K562 (cell line): ENCODE measurements around the gene ADCY1. TPM values are rescaled to one million over a fixed set of nuclear protein-coding genes. Genes with fewer than 3 reads are reported as not detected.

Experiments
- ATAC-seq: fragments of 200-7000 bp; cut with Tn5 transposase; 3 replicates; pipeline ENCODE4 v1.9.1; 2020; ENCODE audit warnings: moderate library complexity
- BruUV-seq: library from RNA; stranded (reverse); fragments of 400-500 nt; replicated peaks from 2 replicates; lab custom pipeline; 2021; lab: Mats Ljungman, UMichigan
- CTCF ChIA-PET: fragments of 300-600 bp; formaldehyde crosslinking; extraction: SDS; loops from one replicate; lab custom pipeline; 2021; ENCODE audit warnings: low intra/inter-chr PET ratio; lab: Yijun Ruan, JAX
- POLR2A ChIA-PET: fragments of 300-600, 350-650 bp; sonication (Branson Sonifier 250); formaldehyde crosslinking; extraction: SDS; loops from one replicate; lab custom pipeline; 2021; ENCODE audit warnings: antibody characterized with exemption, inconsistent platforms; lab: Yijun Ruan, JAX
- DNase-seq, 4 experiments: peaks; one replicate each; pipeline versions ENCODE4 v3.0.0 to v3.0.0-alpha.2; 2011 to 2018; ENCODE audit warnings: low spot score in 3 of 4, mixed read lengths in 3 of 4; ENCODE audit errors: extremely low read depth in 1 of 4
- FAIRE-seq: peaks from 2 replicates; lab custom pipeline; 2011; peaks lifted over from hg19 to GRCh38; lab: Jason Lieb, UNC
- H2AFZ ChIP-seq: 2 replicates; pipeline ENCODE4 v1.6.0; 2011; ENCODE audit warnings: low read depth, low read length, control low read depth, inconsistent platforms
- H3K27ac ChIP-seq: fragments of 200-600 bp; 3 replicates; pipeline ENCODE4 v1.8.0; 2011; ENCODE audit warnings: low read depth, mild to moderate bottlenecking, control low read depth, inconsistent platforms, low read length, moderate library complexity, mixed read lengths; ENCODE audit errors: extremely low read depth
- H3K27me3 ChIP-seq, 2 experiments: fragments of 300-600 bp in 1 of 2; 2 replicates in 1 of 2; 3 replicates in 1 of 2; pipeline versions ENCODE4 v1.6.0 to v1.8.0; 2011; ENCODE audit warnings: inconsistent platforms in 2 of 2, low read length in 2 of 2, mild to moderate bottlenecking in 1 of 2, mixed read lengths in 1 of 2, moderate library complexity in 1 of 2; ENCODE audit not compliant: control insufficient read depth in 2 of 2, insufficient read depth in 2 of 2
- H3K36me3 ChIP-seq: fragments of 300-600 bp; 3 replicates; pipeline ENCODE4 v1.8.0; 2011; ENCODE audit warnings: mild to moderate bottlenecking, low read length, inconsistent platforms; ENCODE audit not compliant: control insufficient read depth, insufficient read depth
- H3K4me1 ChIP-seq, 2 experiments: fragments of 200-600 bp in 1 of 2; replicated peaks in 1 of 2; 2 replicates in 1 of 2; 3 replicates in 1 of 2; pipeline versions ENCODE4 v1.5.1 to v1.8.0; 2011; ENCODE audit warnings: inconsistent platforms in 2 of 2, low read length in 2 of 2, mild to moderate bottlenecking in 1 of 2, mixed read lengths in 1 of 2, moderate library complexity in 1 of 2; ENCODE audit not compliant: control insufficient read depth in 2 of 2, insufficient read depth in 2 of 2
- H3K4me2 ChIP-seq: 2 replicates; pipeline ENCODE4 v1.6.1; 2011; ENCODE audit warnings: low read length, control low read depth, inconsistent platforms, mixed read lengths; ENCODE audit not compliant: insufficient read depth
- H3K4me3 ChIP-seq: fragments of 200-600 bp; sonication (generic), shearing (Covaris generic); 2 replicates; pipeline ENCODE4 v1.5.1; 2016; ENCODE audit warnings: control low read depth, inconsistent platforms
- H3K79me2 ChIP-seq: fragments of 200-600 bp; 3 replicates; pipeline ENCODE4 v1.8.0; 2011; ENCODE audit warnings: low read length, inconsistent platforms; ENCODE audit not compliant: control insufficient read depth, insufficient read depth
- H3K9ac ChIP-seq, 2 experiments: 2 replicates each; pipeline versions ENCODE4 v1.6.0 to v1.6.1; 2011; ENCODE audit warnings: low read depth in 2 of 2, low read length in 2 of 2, control low read depth in 1 of 2, inconsistent platforms in 1 of 2, mild to moderate bottlenecking in 1 of 2, mixed read lengths in 1 of 2; ENCODE audit not compliant: insufficient read depth in 1 of 2
- H3K9me1 ChIP-seq: one replicate; pipeline ENCODE4 v1.6.0; 2011; ENCODE audit warnings: inconsistent platforms, mild to moderate bottlenecking, low read length, moderate library complexity; ENCODE audit not compliant: control insufficient read depth, insufficient read depth
- H3K9me3 ChIP-seq: replicated peaks from 2 replicates; pipeline ENCODE4 v1.5.1; 2011; ENCODE audit warnings: low read depth, low read length, inconsistent platforms; ENCODE audit not compliant: control insufficient read depth, insufficient read depth
- H4K20me1 ChIP-seq: replicated peaks from 2 replicates; pipeline ENCODE4 v1.6.1; 2011; ENCODE audit warnings: low read length, inconsistent platforms, mixed read lengths; ENCODE audit not compliant: control insufficient read depth, insufficient read depth
- CBFB ChIP-seq: sonication (generic); formaldehyde crosslinking; IDR thresholded peaks from 2 replicates; pipeline ENCODE4 v1.4.0; 2020; ENCODE audit warnings: mild to moderate bottlenecking, missing genetic modification reagents
- DEAF1 ChIP-seq: fragments of 450-650 bp; formaldehyde crosslinking; IDR thresholded peaks from 2 replicates; pipeline ENCODE4 v1.4.0; 2020; ENCODE audit warnings: mild to moderate bottlenecking, moderate library complexity
- MEF2A ChIP-seq: IDR thresholded peaks from 2 replicates; pipeline ENCODE4 v1.6.1; 2011; ENCODE audit warnings: low read depth, mild to moderate bottlenecking, low read length, moderate library complexity; ENCODE audit not compliant: control insufficient read depth
- PHB ChIP-seq: fragments of 250-450 bp; sonication (Bioruptor Pico); IDR thresholded peaks from 2 replicates; pipeline ENCODE4 v1.5.0; 2021
- ZNF140 ChIP-seq: fragments of 250-450 bp; sonication (Bioruptor Pico); IDR thresholded peaks from 2 replicates; pipeline ENCODE4 v1.8.0; 2021; ENCODE audit warnings: moderate library complexity, mild to moderate bottlenecking, inconsistent platforms
- ZNF174 ChIP-seq: fragments of 250-450 bp; sonication (Bioruptor Pico); IDR thresholded peaks from 2 replicates; pipeline ENCODE4 v1.4.0; 2020; ENCODE audit warnings: mild to moderate bottlenecking
- ZNF354B ChIP-seq: fragments of 250-450 bp; sonication (Bioruptor Pico); IDR thresholded peaks from 2 replicates; pipeline ENCODE4 v1.4.0; 2020
- WGBS: fragments of 100-300 bp; shearing (Covaris generic); methylation state at CpG from one replicate; pipeline ENCODE4 v1.1.6; 2016; ENCODE audit warnings: low coverage, mixed read lengths; ENCODE audit not compliant: insufficient coverage; ENCODE audit errors: missing lambda C conversion rate; 5-methylcytosine and 5-hydroxymethylcytosine counted together
- in situ Hi-C: fragments of 300-500 bp; cut with MboI; formaldehyde crosslinking; loops from 4 replicates; pipeline ENCODE4 v1.15.0; 2018; ENCODE audit warnings: inconsistent platforms, mixed read lengths
- intact Hi-C: fragments of 100-400 bp; cut with micrococcal nuclease; formaldehyde crosslinking; loops from 2 replicates; pipeline ENCODE4 v1.14.2; 2022
- polyA plus RNA-seq, 8 experiments: library from polyadenylated mRNA; depleted of rRNA in 4 of 8; stranded (reverse) in 5 of 8; unstranded in 3 of 8; fragments of >200 nt; fragmentation: Nextera tagmentation in 2 of 8; fragmentation: Illumina TruSeq in 1 of 8; extraction: Ambion mirVana in 2 of 8; extraction: Trizol in 1 of 8; gene quantifications; 2 replicates each; pipeline versions ENCODE4 v1.2.1 to v1.2.3, GENCODE V29; 2011 to 2014; ENCODE audit warnings: inconsistent platforms in 1 of 8, missing spikeins in 1 of 8
- total RNA-seq, 7 experiments: library from RNA; depleted of rRNA in 6 of 7; stranded (reverse); fragments of >200 nt in 6 of 7; fragmentation: Illumina TruSeq in 2 of 7; extraction: Trizol in 2 of 7; gene quantifications; 2 replicates each; pipeline versions ENCODE4 v1.2.1 to v1.2.3, GENCODE V29; 2011 to 2021; ENCODE audit warnings: low replicate concordance in 1 of 7
- TF ChIP-seq, protein P1 (sequence below): sonication (generic); IDR thresholded peaks from 2 replicates; pipeline ENCODE4 v1.6.1; 2016
- TF ChIP-seq, protein P2 (sequence below), 2 experiments: fragments of 450-650 bp; IDR thresholded peaks; 2 replicates each; pipeline ENCODE4 v1.6.1; 2016; ENCODE audit warnings: mild to moderate bottlenecking in 2 of 2, borderline replicate concordance in 1 of 2, low read depth in 1 of 2, moderate library complexity in 1 of 2

The ADCY1 gene
- total and polyA plus RNA-seq, 9 of the 15 experiments (the other 6 are each of a cell fraction or from before 2014, with no cell fraction given) = under 0.01 to 0.18 (median 0.10) TPM; not detected in 4

- TF ChIP-seq DEAF1 (CRISPR knock-in tag) = no peak
Observed at GRCh38 chr7:45703911-45704682, 129.9 kb downstream of the ADCY1 start (continued).

DNA sequence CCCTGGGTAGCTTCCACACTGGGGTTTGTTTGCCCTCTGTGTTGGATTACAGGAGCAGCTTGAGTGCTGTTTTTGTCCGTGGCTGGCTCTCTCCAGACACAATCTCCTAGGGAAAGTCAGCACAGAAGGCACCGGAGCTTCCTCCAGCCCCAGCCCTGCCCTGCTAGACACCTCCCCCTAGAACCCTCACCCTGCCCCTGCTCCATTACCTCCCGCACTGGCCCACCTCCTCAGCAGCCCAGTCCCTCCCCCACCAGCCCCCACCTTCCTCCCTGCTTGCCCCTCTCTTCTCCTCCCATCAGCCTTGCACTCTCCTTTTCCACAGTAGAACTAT, 130.5 kb downstream of the ADCY1 start:
- no peak overlapping the region for H3K9ac ChIP-seq
- H3K27ac ChIP-seq = no peak overlapping the region
- no peaks in the 10 kb centered on the region for H3K4me1 ChIP-seq
- WGBS = 0% methylated on average over 2 of the region's 3 CpGs
- ChIA-PET CTCF (no interaction called here), POLR2A (no interaction called here)
- H3K27me3 ChIP-seq = peaks cover 36 to 61% of the 10 kb centered on the region in 2 experiments; a peak in 4 of 5 replicates
- H4K20me1 ChIP-seq = no peaks in the 10 kb centered on the region
- H3K9me1 ChIP-seq = no peaks in the 10 kb centered on the region
- H3K36me3 ChIP-seq = no peaks in the 10 kb centered on the region
- H3K4me2 ChIP-seq = no peak overlapping the region
- intact Hi-C loops (no loop called here), in situ Hi-C loops (no loop called here)
- DNase-seq (no peak), ATAC-seq (no peak), FAIRE-seq (no peak)
- no TSS peak for BruUV-seq
- no peak overlapping the region for H3K4me3 ChIP-seq
- no peak overlapping the region for H2AFZ ChIP-seq
- no peaks in the 10 kb centered on the region for H3K9me3 ChIP-seq
- no peaks in the 10 kb centered on the region for H3K79me2 ChIP-seq
- no peak for TF ChIP-seq MEF2A
- TF ChIP-seq CBFB (CRISPR knock-in tag) = no peak
- TF ChIP-seq, protein P1, sequence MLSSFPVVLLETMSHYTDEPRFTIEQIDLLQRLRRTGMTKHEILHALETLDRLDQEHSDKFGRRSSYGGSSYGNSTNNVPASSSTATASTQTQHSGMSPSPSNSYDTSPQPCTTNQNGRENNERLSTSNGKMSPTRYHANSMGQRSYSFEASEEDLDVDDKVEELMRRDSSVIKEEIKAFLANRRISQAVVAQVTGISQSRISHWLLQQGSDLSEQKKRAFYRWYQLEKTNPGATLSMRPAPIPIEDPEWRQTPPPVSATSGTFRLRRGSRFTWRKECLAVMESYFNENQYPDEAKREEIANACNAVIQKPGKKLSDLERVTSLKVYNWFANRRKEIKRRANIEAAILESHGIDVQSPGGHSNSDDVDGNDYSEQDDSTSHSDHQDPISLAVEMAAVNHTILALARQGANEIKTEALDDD = no peak
- no peak for TF ChIP-seq PHB (CRISPR knock-in tag)
- TF ChIP-seq, protein P2, sequence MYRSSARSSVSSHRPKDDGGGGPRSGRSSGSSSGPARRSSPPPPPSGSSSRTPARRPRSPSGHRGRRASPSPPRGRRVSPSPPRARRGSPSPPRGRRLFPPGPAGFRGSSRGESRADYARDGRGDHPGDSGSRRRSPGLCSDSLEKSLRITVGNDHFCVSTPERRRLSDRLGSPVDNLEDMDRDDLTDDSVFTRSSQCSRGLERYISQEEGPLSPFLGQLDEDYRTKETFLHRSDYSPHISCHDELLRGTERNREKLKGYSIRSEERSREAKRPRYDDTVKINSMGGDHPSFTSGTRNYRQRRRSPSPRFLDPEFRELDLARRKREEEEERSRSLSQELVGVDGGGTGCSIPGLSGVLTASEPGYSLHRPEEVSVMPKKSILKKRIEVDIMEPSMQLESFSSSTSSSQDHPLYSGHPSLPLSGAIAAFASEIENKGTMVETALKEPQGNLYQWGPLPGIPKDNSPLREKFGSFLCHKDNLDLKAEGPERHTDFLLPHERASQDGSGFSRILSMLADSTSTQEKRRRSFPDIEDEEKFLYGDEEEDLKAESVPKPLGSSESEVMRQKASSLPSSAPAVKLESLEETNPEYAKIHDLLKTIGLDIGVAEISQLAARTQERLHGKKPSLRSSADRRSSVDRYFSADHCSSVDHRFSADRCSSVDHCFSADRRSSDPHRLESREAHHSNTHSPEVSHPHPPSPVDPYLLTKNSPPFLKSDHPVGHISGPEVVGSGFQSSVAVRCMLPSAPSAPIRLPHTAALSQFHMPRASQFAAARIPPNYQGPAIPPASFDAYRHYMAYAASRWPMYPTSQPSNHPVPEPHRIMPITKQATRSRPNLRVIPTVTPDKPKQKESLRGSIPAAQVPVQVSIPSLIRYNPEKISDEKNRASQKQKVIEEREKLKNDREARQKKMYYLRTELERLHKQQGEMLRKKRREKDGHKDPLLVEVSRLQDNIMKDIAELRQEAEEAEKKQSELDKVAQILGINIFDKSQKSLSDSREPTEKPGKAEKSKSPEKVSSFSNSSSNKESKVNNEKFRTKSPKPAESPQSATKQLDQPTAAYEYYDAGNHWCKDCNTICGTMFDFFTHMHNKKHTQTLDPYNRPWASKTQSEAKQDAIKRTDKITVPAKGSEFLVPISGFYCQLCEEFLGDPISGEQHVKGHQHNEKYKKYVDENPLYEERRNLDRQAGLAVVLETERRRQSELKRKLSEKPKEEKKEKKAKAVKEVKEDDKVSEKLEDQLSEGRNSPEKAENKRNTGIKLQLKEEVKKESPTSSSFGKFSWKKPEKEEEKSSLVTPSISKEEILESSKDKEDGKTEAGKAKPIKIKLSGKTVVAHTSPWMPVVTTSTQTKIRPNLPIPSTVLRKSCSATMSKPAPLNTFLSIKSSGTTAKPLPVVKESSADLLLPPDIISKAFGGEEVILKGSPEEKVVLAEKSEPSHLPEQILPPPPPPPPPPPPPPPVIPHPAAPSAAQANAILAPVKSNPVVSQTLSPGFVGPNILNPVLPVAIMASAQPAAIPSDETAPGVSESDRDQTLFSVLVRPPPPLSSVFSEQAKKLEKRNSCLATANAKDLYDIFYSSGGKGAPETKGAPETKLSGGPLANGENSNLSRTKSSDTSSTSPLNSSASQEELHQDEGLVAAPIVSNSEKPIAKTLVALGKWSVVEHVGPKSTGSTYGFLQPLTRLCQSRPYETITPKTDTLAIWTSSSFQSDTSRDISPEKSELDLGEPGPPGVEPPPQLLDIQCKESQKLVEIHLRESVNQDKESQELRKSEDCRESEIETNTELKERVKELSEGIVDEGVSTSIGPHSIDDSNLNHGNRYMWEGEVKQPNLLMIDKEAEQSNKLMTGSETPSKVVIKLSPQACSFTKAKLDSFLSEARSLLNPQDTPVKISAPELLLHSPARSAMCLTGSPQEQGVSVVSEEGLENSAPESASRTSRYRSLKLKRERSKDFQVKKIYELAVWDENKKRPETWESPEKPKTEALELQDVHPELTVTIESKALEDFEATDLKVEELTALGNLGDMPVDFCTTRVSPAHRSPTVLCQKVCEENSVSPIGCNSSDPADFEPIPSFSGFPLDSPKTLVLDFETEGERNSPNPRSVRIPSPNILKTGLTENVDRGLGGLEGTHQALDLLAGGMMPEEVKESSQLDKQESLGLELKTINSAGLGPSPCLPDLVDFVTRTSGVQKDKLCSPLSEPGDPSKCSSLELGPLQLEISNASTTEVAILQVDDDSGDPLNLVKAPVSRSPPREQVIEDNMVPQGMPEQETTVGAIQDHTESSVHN (IDR thresholded peaks at IDR 0.05; ENCODE audit: borderline replicate concordance in 1 of 2, low read depth in 1 of 2) = no peak
- no peak for TF ChIP-seq ZNF174 (CRISPR knock-in tag)
- no peak for TF ChIP-seq ZNF354B (CRISPR knock-in tag)
- no peak for TF ChIP-seq ZNF140
